ENCODE data around the gene FES.

The FES gene

DNA sequence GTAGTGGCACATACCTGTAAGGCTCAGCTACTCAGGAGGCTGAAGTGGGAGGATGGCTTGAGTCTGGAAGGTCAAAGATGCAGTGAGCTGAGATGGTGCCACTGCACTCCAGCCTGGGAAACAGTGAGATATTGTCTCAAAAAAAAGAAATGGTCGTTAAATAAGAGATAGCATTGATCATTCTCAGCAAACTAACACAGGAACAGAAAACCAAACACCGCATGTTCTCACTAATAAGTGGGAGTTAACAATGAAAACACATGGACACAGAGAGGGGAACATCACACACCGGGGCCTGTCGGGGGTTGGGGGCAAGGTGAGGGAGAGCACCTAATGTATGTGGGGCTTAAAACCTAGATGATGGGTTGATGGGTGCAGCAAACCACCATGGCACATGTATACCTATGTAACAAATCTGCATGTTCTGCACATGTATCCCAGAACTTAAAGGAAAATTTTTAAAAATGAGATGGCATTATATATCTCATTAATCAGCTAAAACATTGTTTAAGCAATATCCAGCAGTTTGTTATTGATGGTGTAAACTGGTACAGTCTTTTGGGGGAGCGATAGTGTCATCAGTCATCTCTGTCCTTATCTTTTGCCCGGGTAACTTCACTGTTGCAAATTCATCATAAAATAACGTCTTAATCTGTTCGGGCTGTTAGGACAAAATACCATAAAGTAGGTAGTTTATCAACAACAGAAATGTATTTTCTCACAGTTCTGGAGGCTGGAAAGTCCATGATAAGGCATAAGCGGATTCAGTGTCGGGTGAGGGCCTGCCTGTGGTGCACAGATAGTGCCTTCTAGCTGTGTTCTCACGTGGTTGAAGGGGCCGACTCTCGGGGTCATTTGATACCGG, 17.1 kb downstream of the FES start:
- peaks cover 17% of the 10 kb centered on the region for H3K36me3 ChIP-seq (ENCODE audit: insufficient read depth, low read length)
- H3K27ac ChIP-seq (ENCODE audit: low read depth, low read length, poor library complexity, severe bottlenecking), result no peak overlapping the region
- no peaks in the 10 kb centered on the region for H3K9me2 ChIP-seq (ENCODE audit: low read depth, low read length)
- H3K9me3 ChIP-seq (ENCODE audit: low read length), result no peaks in the 10 kb centered on the region
- peak overlapping the region; percentile 64 for H3K4me3 ChIP-seq (ENCODE audit: low read depth, low read length, poor library complexity, severe bottlenecking)
- no peaks in the 10 kb centered on the region; the same call in 1 of the 2 replicates for H3F3A ChIP-seq (ENCODE audit: insufficient read depth, low read length)
- H3K79me2 ChIP-seq (ENCODE audit: insufficient read depth, low read length), result no peaks in the 10 kb centered on the region
- peaks cover 31% of the 10 kb centered on the region for H3K4me1 ChIP-seq (ENCODE audit: insufficient read depth, low read length, severe bottlenecking)
- H2AFZ ChIP-seq (ENCODE audit: low read length), result no peak overlapping the region
- TF ChIP-seq, protein P1, sequence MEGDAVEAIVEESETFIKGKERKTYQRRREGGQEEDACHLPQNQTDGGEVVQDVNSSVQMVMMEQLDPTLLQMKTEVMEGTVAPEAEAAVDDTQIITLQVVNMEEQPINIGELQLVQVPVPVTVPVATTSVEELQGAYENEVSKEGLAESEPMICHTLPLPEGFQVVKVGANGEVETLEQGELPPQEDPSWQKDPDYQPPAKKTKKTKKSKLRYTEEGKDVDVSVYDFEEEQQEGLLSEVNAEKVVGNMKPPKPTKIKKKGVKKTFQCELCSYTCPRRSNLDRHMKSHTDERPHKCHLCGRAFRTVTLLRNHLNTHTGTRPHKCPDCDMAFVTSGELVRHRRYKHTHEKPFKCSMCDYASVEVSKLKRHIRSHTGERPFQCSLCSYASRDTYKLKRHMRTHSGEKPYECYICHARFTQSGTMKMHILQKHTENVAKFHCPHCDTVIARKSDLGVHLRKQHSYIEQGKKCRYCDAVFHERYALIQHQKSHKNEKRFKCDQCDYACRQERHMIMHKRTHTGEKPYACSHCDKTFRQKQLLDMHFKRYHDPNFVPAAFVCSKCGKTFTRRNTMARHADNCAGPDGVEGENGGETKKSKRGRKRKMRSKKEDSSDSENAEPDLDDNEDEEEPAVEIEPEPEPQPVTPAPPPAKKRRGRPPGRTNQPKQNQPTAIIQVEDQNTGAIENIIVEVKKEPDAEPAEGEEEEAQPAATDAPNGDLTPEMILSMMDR (IDR thresholded peaks at IDR 0.05; ENCODE audit: low read length), result no peak
- no peak for TF ChIP-seq EZH2 (IDR thresholded peaks at IDR 0.05; ENCODE audit: borderline replicate concordance, low read length)
- peak overlapping the region; percentile 59 for H3K9ac ChIP-seq (ENCODE audit: low read length)
- H4K20me1 ChIP-seq (ENCODE audit: insufficient read depth, low read length), result no peaks in the 10 kb centered on the region
- peak overlapping the region; percentile 71 for H3K4me2 ChIP-seq (ENCODE audit: low read length)
- no peaks in the 10 kb centered on the region for H3K27me3 ChIP-seq (ENCODE audit: insufficient read depth, low read length)

DNA sequence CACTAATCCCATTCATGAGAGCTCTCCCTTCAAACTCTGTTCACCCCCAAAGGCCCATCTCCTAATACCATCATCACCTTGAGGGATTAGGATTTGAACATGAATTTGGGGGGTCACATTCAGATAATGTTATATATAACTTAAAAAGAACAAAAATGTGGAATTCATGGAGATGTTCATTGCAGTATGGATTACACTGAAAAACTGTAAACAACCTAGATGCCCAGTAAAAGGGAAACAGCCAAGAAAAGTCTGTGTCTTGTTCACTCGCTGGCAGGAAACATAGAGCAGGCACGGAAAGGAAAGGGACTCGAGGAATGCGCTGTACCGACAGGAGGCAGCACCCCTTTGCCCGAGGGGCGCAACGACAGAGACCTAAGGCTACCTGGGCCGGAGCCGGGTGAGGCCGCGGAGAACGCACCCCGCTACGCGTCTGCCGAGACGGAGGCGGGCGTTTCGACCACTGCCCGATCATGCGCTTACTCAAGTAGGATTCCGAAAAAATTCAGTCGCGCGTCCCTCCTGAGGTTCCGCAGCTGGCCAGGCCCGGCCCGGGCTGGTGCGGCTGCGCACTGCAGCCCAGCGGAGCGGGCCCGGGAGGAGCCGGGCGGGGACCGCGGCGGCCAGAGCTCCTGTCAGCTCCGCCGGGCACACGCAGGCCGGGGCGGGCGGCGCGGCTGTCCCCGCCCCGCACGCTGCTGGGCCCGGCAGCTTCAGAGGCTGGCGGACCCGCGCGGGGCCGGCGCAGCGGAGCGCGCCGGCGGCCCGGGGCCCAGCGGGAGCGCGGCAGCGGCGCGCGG, 17.9 kb downstream of the FES start:
- Histone ChIP-seq H3F3A (ENCODE audit: insufficient read depth, low read length) (no peaks in the 10 kb centered on the region; the same call in 1 of the 2 replicates), H3K4me3 (ENCODE audit: low read depth, low read length, poor library complexity, severe bottlenecking) (peak overlapping the region; percentile 64), H2AFZ (ENCODE audit: low read length) (no peak overlapping the region), H3K36me3 (ENCODE audit: insufficient read depth, low read length) (peaks cover 25% of the 10 kb centered on the region), H3K27ac (ENCODE audit: low read depth, low read length, poor library complexity, severe bottlenecking) (peak overlapping the region; percentile 0), H3K4me2 (ENCODE audit: low read length) (peak overlapping the region; percentile 71), H3K79me2 (ENCODE audit: insufficient read depth, low read length) (no peaks in the 10 kb centered on the region), H3K9me3 (ENCODE audit: low read length) (no peaks in the 10 kb centered on the region), H4K20me1 (ENCODE audit: insufficient read depth, low read length) (no peaks in the 10 kb centered on the region), H3K9me2 (ENCODE audit: low read depth, low read length) (no peaks in the 10 kb centered on the region), H3K27me3 (ENCODE audit: insufficient read depth, low read length) (no peaks in the 10 kb centered on the region), H3K4me1 (ENCODE audit: insufficient read depth, low read length, severe bottlenecking) (peaks cover 24% of the 10 kb centered on the region), H3K9ac (ENCODE audit: low read length) (peak overlapping the region; percentile 59)
- TF ChIP-seq EZH2 (IDR thresholded peaks at IDR 0.05; ENCODE audit: borderline replicate concordance, low read length), result no peak
- TF ChIP-seq, protein P1 (IDR thresholded peaks at IDR 0.05; ENCODE audit: low read length), result peak; percentile 70

DNA sequence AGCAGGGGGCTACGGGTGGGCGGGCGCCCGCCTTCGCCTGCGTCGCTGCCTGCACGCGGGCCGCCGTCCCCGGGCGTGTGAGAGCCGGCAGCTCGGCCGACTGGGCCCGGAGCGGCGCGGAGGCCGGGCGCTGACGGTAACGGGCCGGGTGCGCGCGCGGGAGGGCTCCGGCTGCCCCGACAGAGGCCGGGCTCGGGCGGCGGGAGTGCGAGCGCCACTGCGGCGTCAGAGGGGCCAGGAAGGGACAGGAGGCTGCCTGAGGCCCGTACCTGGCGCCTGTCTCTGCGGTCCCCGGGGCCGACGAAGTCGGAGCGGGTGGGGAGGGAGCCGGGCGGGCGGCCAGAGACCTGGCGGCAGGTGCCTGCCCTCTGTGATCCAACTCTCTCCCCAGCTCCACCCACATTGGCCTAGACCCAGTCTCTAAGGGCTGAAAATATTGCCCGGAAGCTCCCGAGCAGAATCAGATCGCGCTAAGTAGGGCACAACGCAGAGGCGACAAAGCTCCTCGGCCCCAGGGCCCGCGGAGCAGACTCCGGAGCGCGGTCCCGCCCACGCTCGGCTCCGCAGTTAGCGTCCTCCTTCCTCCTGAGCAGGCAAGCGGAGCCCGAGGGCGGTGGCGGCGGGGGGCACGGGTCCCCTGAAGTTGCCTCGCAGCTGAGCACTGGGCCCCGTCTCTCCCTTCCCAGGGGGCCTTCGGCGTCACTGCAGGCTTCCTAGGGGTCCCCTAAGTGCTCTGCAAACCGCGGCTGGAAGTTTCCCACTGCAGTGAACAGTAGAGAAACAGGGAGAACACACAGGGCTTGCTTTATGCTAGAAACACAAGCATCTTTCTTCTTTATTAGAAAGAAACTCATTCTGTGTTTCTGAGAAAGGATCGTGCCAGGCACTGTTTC, 18.8 kb downstream of the FES start, which contains the start of gene MAN2A2:
Gene MAN2A2, plus strand, starts transcription at position 463 of the 893 bp plus-strand sequence. CDS start 906 bp downstream, outside the sequence.
- H3K4me1 ChIP-seq (ENCODE audit: insufficient read depth, low read length, severe bottlenecking), result peaks cover 18% of the 10 kb centered on the region
- TF ChIP-seq, protein P1 (IDR thresholded peaks at IDR 0.05; ENCODE audit: low read length), result no peak
- TF ChIP-seq EZH2 (IDR thresholded peaks at IDR 0.05; ENCODE audit: borderline replicate concordance, low read length), result no peak
- no peaks in the 10 kb centered on the region for H3K27me3 ChIP-seq (ENCODE audit: insufficient read depth, low read length)
- no peaks in the 10 kb centered on the region for H3K79me2 ChIP-seq (ENCODE audit: insufficient read depth, low read length)
- H2AFZ ChIP-seq (ENCODE audit: low read length), result no peak within 1 kb of the TSS
- peaks cover 4% of the 10 kb centered on the region for H3F3A ChIP-seq (ENCODE audit: insufficient read depth, low read length)
- peaks cover 34% of the 10 kb centered on the region for H3K36me3 ChIP-seq (ENCODE audit: insufficient read depth, low read length)
- H3K27ac ChIP-seq (ENCODE audit: low read depth, low read length, poor library complexity, severe bottlenecking), result peak within 1 kb of the TSS; percentile 67
- no peaks in the 10 kb centered on the region for H4K20me1 ChIP-seq (ENCODE audit: insufficient read depth, low read length)
- peak within 1 kb of the TSS; percentile 72 for H3K4me3 ChIP-seq (ENCODE audit: low read depth, low read length, poor library complexity, severe bottlenecking)
- H3K9me2 ChIP-seq (ENCODE audit: low read depth, low read length), result no peaks in the 10 kb centered on the region
- no peaks in the 10 kb centered on the region for H3K9me3 ChIP-seq (ENCODE audit: low read length)
- H3K9ac ChIP-seq (ENCODE audit: low read length), result peak within 1 kb of the TSS; percentile 66
- H3K4me2 ChIP-seq (ENCODE audit: low read length), result peak within 1 kb of the TSS; percentile 87

All from OCI-LY1 (cell line).